HL-60 (cell line): ENCODE data around the gene PITPNM3.

Experiments
- DNase-seq, 2 experiments: peaks; one replicate each; pipeline ENCODE4 v3.0.0-alpha.2; 2010 to 2020; ENCODE audit warnings: low read depth in 1 of 2, low spot score in 1 of 2
- H3K27ac ChIP-seq: fragments of 250-450 bp; sonication (Bioruptor Pico); replicated peaks from 2 replicates; pipeline ENCODE4 v1.5.1; 2020; ENCODE audit warnings: mild to moderate bottlenecking, moderate library complexity
- H3K27me3 ChIP-seq: fragments of 250-450 bp; sonication (Bioruptor Pico); 2 replicates; pipeline ENCODE4 v1.5.1; 2021; ENCODE audit warnings: mild to moderate bottlenecking, moderate library complexity; ENCODE audit not compliant: insufficient read depth, poor library complexity, severe bottlenecking
- H3K4me3 ChIP-seq: replicated peaks from 2 replicates; pipeline ENCODE4 v1.5.1; 2011; ENCODE audit warnings: mild to moderate bottlenecking, control low read depth, low read length; ENCODE audit not compliant: insufficient read depth
- GABPA ChIP-seq: IDR thresholded peaks from 2 replicates; pipeline ENCODE4 v1.6.1; 2012; ENCODE audit warnings: low read depth
- POLR2AphosphoS5 ChIP-seq: IDR thresholded peaks from 2 replicates; pipeline ENCODE4 v1.6.1; 2012; ENCODE audit warnings: low read depth
- SPI1 ChIP-seq: IDR thresholded peaks from 2 replicates; pipeline ENCODE4 v1.6.1; 2012; ENCODE audit warnings: low read depth, mild to moderate bottlenecking, borderline replicate concordance
- TF ChIP-seq, protein P1 (sequence below): IDR thresholded peaks from one replicate; pipeline ENCODE4 v1.5.1; 2011; ENCODE audit warnings: low read length, control low read depth, inconsistent platforms; ENCODE audit not compliant: insufficient read depth
- TF ChIP-seq, protein P2 (sequence below): IDR thresholded peaks from 2 replicates; pipeline ENCODE4 v1.6.1; 2012; ENCODE audit warnings: low read depth; ENCODE audit not compliant: insufficient replicate concordance

Gene PITPNM3

DNA sequence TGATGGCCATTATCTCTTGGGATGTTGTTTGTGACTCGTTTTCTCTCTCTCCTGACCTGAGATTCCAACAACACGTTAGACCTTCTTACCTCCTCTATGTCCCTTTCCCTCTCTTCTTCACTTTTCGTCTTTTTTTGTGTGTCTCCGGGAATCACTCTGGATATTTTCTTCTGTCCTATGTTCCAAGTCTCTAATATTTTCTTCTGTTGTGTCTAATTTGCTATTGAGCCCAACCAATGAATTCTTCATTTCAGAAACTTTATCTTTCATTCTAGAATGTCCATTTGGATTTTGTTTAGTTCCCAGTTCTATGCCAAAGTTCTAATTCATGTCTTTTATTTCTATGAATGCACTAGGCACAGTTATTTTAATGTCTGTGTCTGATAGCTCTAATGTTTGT is 27.1 kb upstream of the PITPNM3 start:
- no peak for TF ChIP-seq GABPA
- no peak for TF ChIP-seq POLR2AphosphoS5
- no peak for TF ChIP-seq SPI1
- TF ChIP-seq, protein P1, sequence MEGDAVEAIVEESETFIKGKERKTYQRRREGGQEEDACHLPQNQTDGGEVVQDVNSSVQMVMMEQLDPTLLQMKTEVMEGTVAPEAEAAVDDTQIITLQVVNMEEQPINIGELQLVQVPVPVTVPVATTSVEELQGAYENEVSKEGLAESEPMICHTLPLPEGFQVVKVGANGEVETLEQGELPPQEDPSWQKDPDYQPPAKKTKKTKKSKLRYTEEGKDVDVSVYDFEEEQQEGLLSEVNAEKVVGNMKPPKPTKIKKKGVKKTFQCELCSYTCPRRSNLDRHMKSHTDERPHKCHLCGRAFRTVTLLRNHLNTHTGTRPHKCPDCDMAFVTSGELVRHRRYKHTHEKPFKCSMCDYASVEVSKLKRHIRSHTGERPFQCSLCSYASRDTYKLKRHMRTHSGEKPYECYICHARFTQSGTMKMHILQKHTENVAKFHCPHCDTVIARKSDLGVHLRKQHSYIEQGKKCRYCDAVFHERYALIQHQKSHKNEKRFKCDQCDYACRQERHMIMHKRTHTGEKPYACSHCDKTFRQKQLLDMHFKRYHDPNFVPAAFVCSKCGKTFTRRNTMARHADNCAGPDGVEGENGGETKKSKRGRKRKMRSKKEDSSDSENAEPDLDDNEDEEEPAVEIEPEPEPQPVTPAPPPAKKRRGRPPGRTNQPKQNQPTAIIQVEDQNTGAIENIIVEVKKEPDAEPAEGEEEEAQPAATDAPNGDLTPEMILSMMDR: no peak
- TF ChIP-seq, protein P2, sequence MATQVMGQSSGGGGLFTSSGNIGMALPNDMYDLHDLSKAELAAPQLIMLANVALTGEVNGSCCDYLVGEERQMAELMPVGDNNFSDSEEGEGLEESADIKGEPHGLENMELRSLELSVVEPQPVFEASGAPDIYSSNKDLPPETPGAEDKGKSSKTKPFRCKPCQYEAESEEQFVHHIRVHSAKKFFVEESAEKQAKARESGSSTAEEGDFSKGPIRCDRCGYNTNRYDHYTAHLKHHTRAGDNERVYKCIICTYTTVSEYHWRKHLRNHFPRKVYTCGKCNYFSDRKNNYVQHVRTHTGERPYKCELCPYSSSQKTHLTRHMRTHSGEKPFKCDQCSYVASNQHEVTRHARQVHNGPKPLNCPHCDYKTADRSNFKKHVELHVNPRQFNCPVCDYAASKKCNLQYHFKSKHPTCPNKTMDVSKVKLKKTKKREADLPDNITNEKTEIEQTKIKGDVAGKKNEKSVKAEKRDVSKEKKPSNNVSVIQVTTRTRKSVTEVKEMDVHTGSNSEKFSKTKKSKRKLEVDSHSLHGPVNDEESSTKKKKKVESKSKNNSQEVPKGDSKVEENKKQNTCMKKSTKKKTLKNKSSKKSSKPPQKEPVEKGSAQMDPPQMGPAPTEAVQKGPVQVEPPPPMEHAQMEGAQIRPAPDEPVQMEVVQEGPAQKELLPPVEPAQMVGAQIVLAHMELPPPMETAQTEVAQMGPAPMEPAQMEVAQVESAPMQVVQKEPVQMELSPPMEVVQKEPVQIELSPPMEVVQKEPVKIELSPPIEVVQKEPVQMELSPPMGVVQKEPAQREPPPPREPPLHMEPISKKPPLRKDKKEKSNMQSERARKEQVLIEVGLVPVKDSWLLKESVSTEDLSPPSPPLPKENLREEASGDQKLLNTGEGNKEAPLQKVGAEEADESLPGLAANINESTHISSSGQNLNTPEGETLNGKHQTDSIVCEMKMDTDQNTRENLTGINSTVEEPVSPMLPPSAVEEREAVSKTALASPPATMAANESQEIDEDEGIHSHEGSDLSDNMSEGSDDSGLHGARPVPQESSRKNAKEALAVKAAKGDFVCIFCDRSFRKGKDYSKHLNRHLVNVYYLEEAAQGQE: no peak

DNA sequence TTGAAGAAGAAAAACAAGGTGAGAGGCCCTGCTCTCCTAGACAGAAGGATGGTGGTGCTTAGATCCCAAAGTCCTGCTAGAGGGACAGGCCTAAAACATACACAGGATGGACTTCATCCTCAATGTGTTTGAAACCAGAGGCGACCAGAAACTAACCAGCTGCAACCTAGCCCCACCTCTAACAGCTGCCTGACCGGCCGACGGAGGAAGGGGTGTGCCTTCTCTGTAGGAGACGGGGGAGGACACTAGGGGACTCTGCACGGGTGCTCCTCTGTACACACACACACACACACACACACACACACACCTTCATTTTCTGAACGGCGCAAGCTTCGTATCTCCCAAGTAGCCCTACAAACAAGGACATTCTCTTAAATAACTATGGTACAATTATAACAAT is 24.3 kb upstream of the PITPNM3 start:
- no peak overlapping the region for H3K27ac ChIP-seq

More for the DNA sequence above, 27.1 kb upstream of the PITPNM3 start:
- Histone ChIP-seq H3K27me3 (no peaks in the 10 kb centered on the region), H3K4me3 (no peak overlapping the region), H3K27ac (no peak overlapping the region)
- no peak for DNase-seq

DNA sequence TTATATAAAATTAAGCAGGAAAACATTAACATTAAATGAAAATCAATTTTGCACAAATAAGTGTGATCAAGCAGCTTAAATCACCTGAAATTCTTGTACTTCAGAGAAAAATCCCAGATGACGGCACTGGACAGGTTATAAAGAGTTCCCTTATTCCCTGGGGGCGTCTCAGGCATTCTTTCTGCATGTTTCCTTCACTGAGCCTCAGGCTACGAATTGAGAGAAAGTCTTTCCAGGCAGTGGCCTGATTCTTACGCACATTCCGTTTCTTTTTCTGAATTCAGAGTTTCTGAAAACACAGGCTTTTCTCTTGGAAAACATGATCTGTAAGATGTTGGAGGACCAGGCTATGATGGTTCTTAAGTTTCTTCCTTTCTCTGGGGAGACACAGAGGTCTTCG is 22.1 kb upstream of the PITPNM3 start:
- Histone ChIP-seq H3K27ac (no peak overlapping the region), H3K4me3 (no peak overlapping the region), H3K27me3 (no peaks in the 10 kb centered on the region)
- no peak for TF ChIP-seq POLR2AphosphoS5
- TF ChIP-seq, protein P1: no peak
- no peak for TF ChIP-seq GABPA
- TF ChIP-seq, protein P2: no peak
- TF ChIP-seq SPI1: no peak
- DNase-seq: no peak

More for the DNA sequence above, 24.3 kb upstream of the PITPNM3 start:
- Histone ChIP-seq H3K27me3 (no peaks in the 10 kb centered on the region), H3K4me3 (no peak overlapping the region)
- TF ChIP-seq SPI1 (no peak), GABPA (no peak), POLR2AphosphoS5 (no peak)
- TF ChIP-seq, protein P2: no peak
- TF ChIP-seq, protein P1: no peak
- no peak for DNase-seq
